ENCODE results near the gene RERG. TPM values are rescaled to one million over a fixed set of nuclear protein-coding genes. Genes with fewer than 3 reads are reported as not detected.
A peak's percentile ranks its signal among the peaks of the same experiment; 100 is the strongest.

The RERG gene
- total and polyA plus RNA-seq, 2 donors from 2014 or later: 29.3 to 44.7 TPM

- no peaks in the 10 kb centered on the region for H3K9me3 ChIP-seq (ENCODE audit: control insufficient read depth in 2 of 3, insufficient read depth in 1 of 3, low read length in 3 of 3)
- no peak overlapping the region for H3K27ac ChIP-seq (ENCODE audit: low read depth in 2 of 2, low read length in 2 of 2)
- no peaks in the 10 kb centered on the region for H3K27me3 ChIP-seq (ENCODE audit: control insufficient read depth, insufficient read depth, low read length)
- FAIRE-seq: peak; percentile 78
- intact Hi-C loops (cut with DNase I): no loop called here
- no peak overlapping the region for H3K4me3 ChIP-seq (ENCODE audit: low read length in 3 of 3)
- no peaks in the 10 kb centered on the region for H3K4me1 ChIP-seq (ENCODE audit: control insufficient read depth in 2 of 3, insufficient read depth in 2 of 3, low read depth in 1 of 3, low read length in 3 of 3)
- H3K9ac ChIP-seq (ENCODE audit: low read length in 3 of 3): no peak overlapping the region
- peak; percentile 95 for TF ChIP-seq CTCF (IDR thresholded peaks at IDR 0.05; ENCODE audit: borderline replicate concordance, extremely low read depth, insufficient read depth)
- H3K36me3 ChIP-seq (ENCODE audit: control insufficient read depth in 2 of 3, insufficient read depth in 3 of 3, low read length in 3 of 3): no peaks in the 10 kb centered on the region
- peak in 3 of 5 donors; percentile 49 to 86 (median 73) for DNase-seq
Measured at GRCh38 chr12:15268927-15269552, 47.8 kb upstream of the RERG start.

- peak in 2 of 5 donors; percentile 31 to 85 for DNase-seq
- no peak overlapping the region for H3K4me3 ChIP-seq (ENCODE audit: low read length in 3 of 3)
- no peaks in the 10 kb centered on the region for H3K4me1 ChIP-seq (ENCODE audit: control insufficient read depth in 2 of 3, insufficient read depth in 2 of 3, low read depth in 1 of 3, low read length in 3 of 3)
- intact Hi-C loops (cut with DNase I): no loop called here
- no peaks in the 10 kb centered on the region for H3K27me3 ChIP-seq (ENCODE audit: control insufficient read depth, insufficient read depth, low read length)
- no peaks in the 10 kb centered on the region for H3K36me3 ChIP-seq (ENCODE audit: control insufficient read depth in 2 of 3, insufficient read depth in 3 of 3, low read length in 3 of 3)
- H3K9ac ChIP-seq (ENCODE audit: low read length in 3 of 3): no peak overlapping the region
- TF ChIP-seq CTCF (IDR thresholded peaks at IDR 0.05; ENCODE audit: borderline replicate concordance, extremely low read depth, insufficient read depth): no peak
- no peak for FAIRE-seq
- no peaks in the 10 kb centered on the region for H3K9me3 ChIP-seq (ENCODE audit: control insufficient read depth in 2 of 3, insufficient read depth in 1 of 3, low read length in 3 of 3)
- H3K27ac ChIP-seq (ENCODE audit: low read depth in 2 of 2, low read length in 2 of 2): no peak overlapping the region
Measured at GRCh38 chr12:15268309-15268708, 47.1 kb upstream of the RERG start.

- H3K9ac ChIP-seq (ENCODE audit: low read length in 3 of 3): no peak overlapping the region
- FAIRE-seq (no peak), DNase-seq (no peak)
- no peak for TF ChIP-seq CTCF (IDR thresholded peaks at IDR 0.05; ENCODE audit: borderline replicate concordance, extremely low read depth, insufficient read depth)
- no peaks in the 10 kb centered on the region for H3K4me1 ChIP-seq (ENCODE audit: control insufficient read depth in 2 of 3, insufficient read depth in 2 of 3, low read depth in 1 of 3, low read length in 3 of 3)
- intact Hi-C loops (cut with DNase I): no loop called here
- H3K4me3 ChIP-seq (ENCODE audit: low read length in 3 of 3): no peak overlapping the region
- H3K27ac ChIP-seq (ENCODE audit: low read depth in 2 of 2, low read length in 2 of 2): no peak overlapping the region
- H3K9me3 ChIP-seq (ENCODE audit: control insufficient read depth in 2 of 3, insufficient read depth in 1 of 3, low read length in 3 of 3): no peaks in the 10 kb centered on the region
- no peaks in the 10 kb centered on the region for H3K36me3 ChIP-seq (ENCODE audit: control insufficient read depth in 2 of 3, insufficient read depth in 3 of 3, low read length in 3 of 3)
- no peaks in the 10 kb centered on the region for H3K27me3 ChIP-seq (ENCODE audit: control insufficient read depth, insufficient read depth, low read length)
Measured at GRCh38 chr12:15265875-15266274, 44.7 kb upstream of the RERG start.

GRCh38 chr12:15256761-15257160 lies 35.5 kb upstream of the RERG start:
- DNase-seq (no peak), FAIRE-seq (peak; percentile 15)
- H3K4me3 ChIP-seq (ENCODE audit: low read length in 3 of 3): no peak overlapping the region
- intact Hi-C loops (cut with DNase I): no loop called here
- no peaks in the 10 kb centered on the region for H3K9me3 ChIP-seq (ENCODE audit: control insufficient read depth in 2 of 3, insufficient read depth in 1 of 3, low read length in 3 of 3)
- no peak overlapping the region for H3K27ac ChIP-seq (ENCODE audit: low read depth in 2 of 2, low read length in 2 of 2)
- H3K27me3 ChIP-seq (ENCODE audit: control insufficient read depth, insufficient read depth, low read length): no peaks in the 10 kb centered on the region
- TF ChIP-seq CTCF (IDR thresholded peaks at IDR 0.05; ENCODE audit: borderline replicate concordance, extremely low read depth, insufficient read depth): no peak
- H3K36me3 ChIP-seq (ENCODE audit: control insufficient read depth in 2 of 3, insufficient read depth in 3 of 3, low read length in 3 of 3): no peaks in the 10 kb centered on the region
- no peaks in the 10 kb centered on the region for H3K4me1 ChIP-seq (ENCODE audit: control insufficient read depth in 2 of 3, insufficient read depth in 2 of 3, low read depth in 1 of 3, low read length in 3 of 3)
- H3K9ac ChIP-seq (ENCODE audit: low read length in 3 of 3): no peak overlapping the region
